ENCODE data around the gene SLCO1B1. TPM values are rescaled to one million over a fixed set of nuclear protein-coding genes. Genes with fewer than 3 reads are reported as not detected.
"Not testable (repeated sequence)": the region's sequence is repeated elsewhere in the genome, so short reads cannot be mapped to it uniquely, and the experiment has no call there.

The SLCO1B1 gene
- total and polyA plus RNA-seq, 4 donors = 118 to 218 (median 145) TPM

GRCh38 chr12:21144309-21144708, 13.3 kb downstream of the SLCO1B1 start:
- Histone ChIP-seq H3K27ac (ENCODE audit: low read depth in 1 of 2, low read length in 2 of 2) (no peak overlapping the region), H3K36me3 (ENCODE audit: control insufficient read depth in 4 of 4, insufficient read depth in 3 of 4, low read depth in 1 of 4, low read length in 3 of 4) (peaks cover 0 to 7% (median 3%) of the 10 kb centered on the region in 4 donors), H3K9me3 (ENCODE audit: control insufficient read depth in 4 of 4, low read length in 3 of 4) (no peaks in the 10 kb centered on the region), H3K4me3 (ENCODE audit: low read depth in 1 of 3, low read length in 3 of 3) (no peak overlapping the region), H3K9ac (ENCODE audit: low read depth in 1 of 2, low read length in 2 of 2) (no peak overlapping the region), H3K27me3 (ENCODE audit: control insufficient read depth in 4 of 4, insufficient read depth in 4 of 4, low read length in 3 of 4) (no peaks in the 10 kb centered on the region), H3K4me1 (ENCODE audit: control insufficient read depth in 4 of 4, insufficient read depth in 4 of 4, low read length in 3 of 4) (peaks cover 0 to 19% (median 7%) of the 10 kb centered on the region in 4 donors)
- no peak for TF ChIP-seq FOXA2 (IDR thresholded peaks at IDR 0.05)
- TF ChIP-seq NR2F2 (IDR thresholded peaks at IDR 0.05) = no peak
- TF ChIP-seq SP1 (IDR thresholded peaks at IDR 0.05) = no peak
- TF ChIP-seq EGR1 (IDR thresholded peaks at IDR 0.05; ENCODE audit: low read depth in 2 of 2) = no peak
- TF ChIP-seq RAD21 (IDR thresholded peaks at IDR 0.05) = no peak
- no peak for TF ChIP-seq ZBTB33 (IDR thresholded peaks at IDR 0.05)
- no peak for DNase-seq (ENCODE audit: low spot score)

GRCh38 chr12:21149861-21150260, 18.9 kb downstream of the SLCO1B1 start:
- not testable (repeated sequence) for H3K9ac ChIP-seq (ENCODE audit: low read depth in 1 of 2, low read length in 2 of 2); H3K27me3 ChIP-seq (ENCODE audit: control insufficient read depth in 4 of 4, insufficient read depth in 4 of 4, low read length in 3 of 4)

GRCh38 chr12:21151184-21151583, 20.2 kb downstream of the SLCO1B1 start:
- no peak overlapping the region for H3K27ac ChIP-seq (ENCODE audit: low read depth in 1 of 2, low read length in 2 of 2)
- peaks cover 0 to 2% (median 0%) of the 10 kb centered on the region in 4 donors for H3K36me3 ChIP-seq (ENCODE audit: control insufficient read depth in 4 of 4, insufficient read depth in 3 of 4, low read depth in 1 of 4, low read length in 3 of 4)
- no peak overlapping the region for H3K4me3 ChIP-seq (ENCODE audit: low read depth in 1 of 3, low read length in 3 of 3)
- 62% methylated on average over 3 of the region's 3 CpGs for WGBS
- no peaks in the 10 kb centered on the region for H3K9me3 ChIP-seq (ENCODE audit: control insufficient read depth in 4 of 4, low read length in 3 of 4)
- no peak for TF ChIP-seq ZBTB33 (IDR thresholded peaks at IDR 0.05)
- TF ChIP-seq HNF4G (IDR thresholded peaks at IDR 0.05) = no peak
- no peak for TF ChIP-seq EGR1 (IDR thresholded peaks at IDR 0.05; ENCODE audit: low read depth in 2 of 2)
- no peak for TF ChIP-seq MAX (IDR thresholded peaks at IDR 0.05)
- no peak for TF ChIP-seq YY1 (IDR thresholded peaks at IDR 0.05)
- TF ChIP-seq JUND (IDR thresholded peaks at IDR 0.05) = no peak
- TF ChIP-seq ATF3 (IDR thresholded peaks at IDR 0.05) = no peak
- no peak for TF ChIP-seq FOXA1 (IDR thresholded peaks at IDR 0.05)
- TF ChIP-seq CTCF (IDR thresholded peaks at IDR 0.05; ENCODE audit: low read depth, low read length, missing input control) = no peak
- no peak for TF ChIP-seq TAF1 (conservative IDR thresholded peaks at IDR 0.05)
- no peak for TF ChIP-seq RXRA (IDR thresholded peaks at IDR 0.05)
- no peak for TF ChIP-seq NR2F2 (IDR thresholded peaks at IDR 0.05)
- TF ChIP-seq GABPA (IDR thresholded peaks at IDR 0.05 in 1 of 2, conservative IDR thresholded peaks at IDR 0.05 in 1 of 2) = no peak
- no peak for TF ChIP-seq RAD21 (IDR thresholded peaks at IDR 0.05)
- peaks cover 2 to 34% (median 21%) of the 10 kb centered on the region in 4 donors for H3K4me1 ChIP-seq (ENCODE audit: control insufficient read depth in 4 of 4, insufficient read depth in 4 of 4, low read length in 3 of 4)
- no peak for DNase-seq (ENCODE audit: low spot score)
- H3K9ac ChIP-seq (ENCODE audit: low read depth in 1 of 2, low read length in 2 of 2) = no peak overlapping the region
- H3K27me3 ChIP-seq (ENCODE audit: control insufficient read depth in 4 of 4, insufficient read depth in 4 of 4, low read length in 3 of 4) = no peaks in the 10 kb centered on the region

More at GRCh38 chr12:21149861-21150260, 18.9 kb downstream of the SLCO1B1 start:
- H3K4me1 ChIP-seq (ENCODE audit: control insufficient read depth in 4 of 4, insufficient read depth in 4 of 4, low read length in 3 of 4) = peaks cover 2 to 30% (median 17%) of the 10 kb centered on the region in 4 donors
- 84% methylated on average over 5 of the region's 5 CpGs for WGBS
- H3K27ac ChIP-seq (ENCODE audit: low read depth in 1 of 2, low read length in 2 of 2); H3K9me3 ChIP-seq (ENCODE audit: control insufficient read depth in 4 of 4, low read length in 3 of 4); DNase-seq (ENCODE audit: low spot score); H3K4me3 ChIP-seq (ENCODE audit: low read depth in 1 of 3, low read length in 3 of 3); H3K36me3 ChIP-seq (ENCODE audit: control insufficient read depth in 4 of 4, insufficient read depth in 3 of 4, low read depth in 1 of 4, low read length in 3 of 4): not testable (repeated sequence)
